ENCODE measurements around the gene REG1A.

Gene REG1A, protein sequence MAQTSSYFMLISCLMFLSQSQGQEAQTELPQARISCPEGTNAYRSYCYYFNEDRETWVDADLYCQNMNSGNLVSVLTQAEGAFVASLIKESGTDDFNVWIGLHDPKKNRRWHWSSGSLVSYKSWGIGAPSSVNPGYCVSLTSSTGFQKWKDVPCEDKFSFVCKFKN

DNA sequence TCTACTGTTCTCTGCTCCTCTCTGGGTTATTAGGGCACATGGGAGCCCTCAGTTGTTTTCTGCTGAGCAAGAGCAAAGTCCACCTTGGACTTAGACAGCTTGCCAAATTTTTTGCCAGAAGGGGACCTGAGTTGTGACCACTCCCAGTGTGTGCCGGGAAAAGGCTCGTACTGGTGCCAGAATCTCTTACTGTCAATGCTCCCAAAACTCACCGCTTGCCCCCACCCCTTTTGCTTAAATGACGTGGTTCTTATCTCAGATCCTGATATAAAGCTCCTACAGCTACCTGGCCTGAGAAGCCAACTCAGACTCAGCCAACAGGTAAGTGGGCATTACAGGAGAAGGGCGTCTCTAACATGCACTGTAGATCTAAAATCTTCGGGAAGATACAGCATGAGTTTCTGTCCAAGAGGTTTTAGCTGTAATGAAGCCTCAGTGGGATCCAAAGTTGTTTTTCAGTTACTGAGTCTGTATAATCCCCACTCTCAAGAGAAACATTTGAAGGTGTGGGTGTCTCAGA, at the start of gene REG1A:
TSS of gene REG1A (plus strand) at position 295 of the 520 bp plus-strand sequence. CDS start 374 bp downstream, outside the sequence.
- FAIRE-seq = no peak

DNA sequence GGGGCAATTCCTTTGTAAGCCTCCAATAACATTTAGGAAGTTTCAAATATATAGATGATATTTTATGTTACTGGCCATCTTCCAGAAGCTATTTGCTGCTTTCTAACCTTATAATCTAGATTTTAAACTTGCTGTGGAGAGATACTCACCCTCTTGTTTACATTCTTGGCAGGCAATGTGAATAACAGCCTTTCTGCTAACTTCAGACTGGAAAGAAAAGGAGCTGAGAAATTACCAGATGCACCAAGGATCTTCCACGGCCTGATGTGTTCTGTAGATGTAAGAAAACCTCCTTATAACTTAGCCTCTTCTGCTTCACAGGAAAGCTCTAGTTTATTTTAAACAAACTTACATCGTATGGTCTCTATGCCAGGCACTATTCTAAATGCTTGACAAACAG, 49.2 kb upstream of the REG1A start:
- no peak for FAIRE-seq

DNA sequence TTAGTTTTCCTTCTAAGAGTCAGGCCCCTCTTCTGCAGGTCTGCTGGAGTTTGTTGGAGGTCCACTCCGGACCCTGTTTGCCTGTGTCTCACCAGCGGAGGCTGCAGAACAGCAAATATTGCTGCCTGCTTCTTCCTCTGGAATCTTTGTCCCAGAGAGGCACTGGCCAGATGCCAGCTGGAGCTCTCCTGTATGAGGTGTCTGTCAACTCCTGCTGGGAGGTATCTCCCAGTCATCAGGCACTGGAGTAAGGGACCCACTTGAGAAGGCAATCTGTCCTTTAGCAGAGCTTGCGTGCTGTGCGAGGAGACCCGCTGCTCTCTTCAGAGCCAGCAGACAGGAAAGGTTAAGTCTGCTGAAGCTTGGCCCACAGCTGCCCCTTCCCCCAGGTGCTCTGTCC, 37.3 kb upstream of the REG1A start:
- no peak for FAIRE-seq

DNA sequence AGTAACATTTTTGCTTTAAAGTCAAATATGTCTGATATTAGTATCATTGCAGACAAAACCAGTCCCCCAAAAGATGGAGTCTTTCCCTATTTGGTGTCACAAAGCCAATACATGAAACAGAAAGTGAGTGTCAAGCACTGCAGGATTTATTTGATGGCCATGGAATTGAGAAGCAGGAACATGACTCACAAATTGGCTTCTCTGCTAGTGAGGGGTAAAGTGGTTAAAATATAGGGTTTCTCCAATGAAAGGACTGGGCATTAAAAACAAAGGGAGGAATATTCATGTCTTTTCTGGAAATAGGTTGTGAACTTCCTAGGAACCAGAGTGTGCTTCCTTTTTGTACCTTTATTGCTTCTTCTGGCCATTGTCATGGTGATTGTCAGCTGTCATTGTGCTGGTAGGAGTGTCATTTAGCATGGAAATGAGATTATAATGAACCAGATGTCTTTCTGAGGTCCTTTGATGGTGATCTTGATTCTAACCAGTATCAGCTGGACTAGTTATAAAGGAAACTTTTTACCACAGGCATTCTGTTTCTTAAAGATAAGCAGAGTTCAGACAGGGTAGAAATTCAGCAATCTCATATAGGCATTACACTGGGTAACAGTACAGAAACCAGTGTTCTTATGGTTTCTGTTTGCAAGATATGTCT, 36.6 kb upstream of the REG1A start:
- no peak for FAIRE-seq

DNA sequence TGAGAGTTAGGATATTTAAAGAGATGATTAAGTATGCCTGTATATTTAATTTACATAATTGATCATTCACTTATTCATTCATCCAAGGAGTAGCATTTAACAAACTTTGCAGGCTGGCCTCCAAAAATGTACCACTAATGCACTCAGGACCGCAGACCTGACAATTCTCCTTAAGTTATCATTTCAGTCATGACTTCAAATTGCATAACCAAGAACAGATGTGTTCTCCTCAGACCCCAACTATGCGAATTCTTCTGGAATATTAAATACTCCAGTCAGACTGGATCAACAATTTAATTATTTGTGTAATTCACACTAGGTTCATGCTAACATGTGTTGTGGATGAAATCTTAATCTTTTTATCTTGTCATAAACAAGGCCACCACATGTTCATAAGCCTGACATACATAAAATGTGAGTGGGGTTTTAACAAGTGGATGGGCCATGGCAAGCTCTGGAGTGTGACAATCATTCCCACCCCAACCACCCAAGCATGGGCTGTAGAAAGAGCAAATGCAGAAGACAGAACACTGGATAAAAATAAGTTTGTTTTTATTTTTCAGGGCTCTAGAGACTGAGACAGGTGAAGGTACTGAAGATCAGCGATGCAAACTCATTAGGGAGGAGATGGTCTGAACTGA, 35.7 kb upstream of the REG1A start:
- no peak for FAIRE-seq

DNA sequence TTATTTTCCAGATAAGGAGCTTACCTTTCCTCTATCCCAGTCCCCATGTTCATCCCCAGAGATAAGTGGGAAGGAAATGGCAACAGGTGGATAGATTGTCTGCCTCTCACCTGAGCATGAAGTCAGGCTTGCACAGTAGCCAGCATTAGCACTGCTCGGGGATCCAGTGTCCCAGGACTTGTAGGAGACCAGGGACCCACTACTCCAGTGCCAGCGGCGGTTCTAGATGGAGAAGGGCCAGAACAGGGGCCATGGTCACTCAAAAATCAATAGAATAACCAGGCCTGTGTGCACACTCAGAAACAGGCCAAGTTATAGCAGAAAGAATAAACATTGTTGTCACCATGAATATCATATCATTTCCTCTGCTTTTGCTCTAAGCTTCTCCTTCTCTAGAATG, 34.9 kb upstream of the REG1A start:
- FAIRE-seq = no peak

DNA sequence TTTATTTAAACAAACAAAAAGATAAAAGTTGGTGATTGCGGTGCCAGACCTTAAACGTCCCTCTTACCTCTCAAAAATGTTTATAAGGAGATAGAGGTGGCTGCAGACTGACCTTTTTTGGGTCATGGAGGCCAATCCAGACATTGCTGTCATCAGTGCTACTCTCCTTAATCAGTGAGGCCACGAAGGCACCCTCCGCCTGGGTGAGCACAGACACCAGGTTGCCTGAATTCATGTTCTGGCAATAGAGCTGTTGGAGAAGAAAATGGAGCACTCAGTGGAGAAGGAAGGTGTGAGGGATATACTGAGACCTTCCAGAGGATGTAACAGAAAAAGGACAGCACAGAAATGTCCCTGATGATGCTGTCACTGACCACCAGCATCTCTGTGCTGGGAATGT, 34.0 kb upstream of the REG1A start:
- FAIRE-seq = no peak

DNA sequence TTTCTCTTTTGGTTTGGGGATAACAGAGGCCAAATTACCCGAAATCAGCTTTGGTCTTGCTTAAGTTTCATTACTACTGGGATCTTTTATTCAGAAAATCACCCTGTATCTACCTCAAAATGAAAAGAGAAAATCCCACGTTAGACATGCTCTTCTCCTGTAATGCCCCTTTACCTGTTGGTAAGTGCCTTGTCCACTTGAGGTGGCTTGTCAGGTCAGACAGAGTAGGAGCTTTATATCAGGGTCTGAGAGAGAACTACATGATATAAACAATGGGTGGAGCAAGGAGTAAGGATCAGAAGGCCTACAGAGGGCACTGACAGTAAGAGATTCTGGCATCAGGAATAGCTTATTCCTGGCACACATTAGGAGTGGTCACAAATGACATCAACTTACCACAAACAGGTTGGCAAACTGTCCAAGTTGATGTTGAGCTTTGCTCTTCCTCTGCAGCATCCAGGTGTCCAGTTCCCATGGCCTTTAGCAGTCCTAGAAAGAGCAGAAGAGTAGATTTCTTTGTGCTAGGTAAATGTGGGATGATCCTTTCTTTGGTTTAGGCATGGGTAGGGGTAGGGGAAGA, 32.4 kb upstream of the REG1A start, which contains the start of gene REG1B:
TSS of gene REG1B (minus strand) at position 209 of the 580 bp plus-strand sequence. CDS start 381 bp downstream, outside the sequence.
- FAIRE-seq = no peak

DNA sequence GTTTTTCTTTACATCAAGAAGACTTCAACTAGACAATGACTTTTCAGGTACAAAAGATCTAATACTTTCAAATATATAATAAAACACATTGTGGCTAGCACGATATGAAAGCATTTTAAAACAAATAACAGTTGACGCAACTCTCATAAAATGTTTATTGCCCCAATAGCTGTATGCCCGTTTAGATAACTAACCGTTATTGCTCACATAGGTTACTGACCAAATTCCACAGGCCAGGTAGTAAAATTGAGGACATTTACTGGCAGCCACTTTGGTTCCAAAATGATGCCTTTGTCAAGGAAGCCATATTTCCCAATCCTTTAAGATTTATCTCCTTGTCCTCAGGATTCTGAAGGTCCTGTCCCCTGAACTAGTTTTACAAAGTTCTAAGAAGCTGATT, 29.6 kb upstream of the REG1A start:
- FAIRE-seq = no peak

DNA sequence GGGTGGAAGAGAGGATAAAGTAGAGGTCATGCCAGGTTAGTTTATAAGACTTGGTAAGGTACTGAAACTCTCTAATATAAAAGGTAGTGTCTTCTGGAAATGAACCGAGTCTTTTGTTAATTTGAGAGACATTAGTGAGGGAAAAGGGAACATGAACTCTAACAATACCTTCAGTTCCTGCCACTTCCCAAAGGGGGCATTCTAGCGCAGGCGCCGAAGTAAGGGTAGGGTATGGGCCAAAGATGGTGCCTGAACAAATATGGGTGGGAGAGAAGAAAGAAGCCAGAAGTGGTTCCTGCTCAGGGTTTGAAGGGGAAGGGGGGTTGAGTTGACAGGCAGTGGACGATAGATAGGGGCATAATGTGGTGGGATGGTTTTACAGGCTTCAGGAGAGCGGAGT, 22.4 kb upstream of the REG1A start:
- no peak for FAIRE-seq

DNA sequence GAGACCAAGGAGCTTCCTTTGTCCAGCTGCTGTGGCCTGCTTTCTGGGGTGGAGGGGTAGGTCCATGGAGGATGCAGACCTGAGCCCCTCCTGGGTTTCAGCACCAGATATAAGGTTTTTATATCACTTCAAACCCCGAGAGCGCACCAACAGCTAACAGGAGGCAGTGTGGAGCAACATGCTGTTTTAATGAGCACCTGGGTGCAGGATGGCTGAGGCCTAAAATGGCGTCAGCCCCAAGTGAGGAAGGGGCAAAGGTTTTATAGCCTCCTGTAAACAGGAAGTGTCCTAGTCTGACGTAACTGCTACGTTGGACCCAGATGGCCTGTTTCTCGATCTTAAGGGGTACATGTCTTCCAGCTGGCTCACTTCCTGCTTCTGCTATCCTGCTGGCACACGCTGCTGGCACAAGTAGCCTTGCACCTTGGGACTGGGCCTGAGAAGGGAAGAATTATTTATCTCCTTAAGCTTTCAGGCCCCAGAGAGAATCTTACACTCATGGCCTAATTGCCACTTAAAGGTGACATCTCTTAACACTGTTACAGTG, 21.1 kb upstream of the REG1A start:
- FAIRE-seq = no peak

DNA sequence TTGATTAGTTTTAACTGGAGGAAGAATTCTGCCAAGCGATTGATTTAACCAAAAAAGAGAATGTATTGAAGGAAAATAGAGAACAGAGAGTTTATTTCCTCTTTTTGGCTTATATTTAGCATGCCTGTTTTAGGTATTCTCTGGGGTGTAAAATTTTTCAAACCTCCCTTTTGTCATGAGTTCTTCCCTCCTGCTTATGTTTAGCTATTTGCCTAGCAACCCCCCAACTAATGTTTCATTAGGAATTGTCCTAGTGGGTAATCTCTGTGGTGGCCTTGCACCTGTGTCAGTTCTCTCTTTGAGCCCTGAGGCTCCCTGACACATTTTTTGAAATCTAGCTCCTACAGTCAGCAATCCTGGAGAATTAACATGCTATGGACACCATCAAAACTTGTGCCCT, 20.0 kb upstream of the REG1A start:
- FAIRE-seq = no peak

DNA sequence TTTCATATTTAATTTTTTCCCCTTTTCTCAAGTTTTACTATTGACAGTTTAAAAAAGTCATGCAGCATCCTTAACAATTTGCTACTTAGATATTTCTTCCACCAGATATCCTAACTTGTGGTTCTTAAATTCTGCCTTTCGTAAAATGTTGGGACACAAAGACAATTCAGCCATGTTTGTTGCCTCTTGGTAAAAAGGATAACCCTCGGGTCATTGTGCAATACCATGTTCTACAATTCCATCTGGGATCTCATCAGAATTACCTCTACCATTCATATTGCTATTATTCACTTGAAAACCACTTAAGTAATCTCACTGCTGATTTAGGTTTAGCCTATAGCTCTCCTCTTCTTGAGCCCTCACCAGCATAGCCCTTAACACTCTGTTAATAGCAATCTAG, 19.3 kb upstream of the REG1A start:
- FAIRE-seq = no peak

DNA sequence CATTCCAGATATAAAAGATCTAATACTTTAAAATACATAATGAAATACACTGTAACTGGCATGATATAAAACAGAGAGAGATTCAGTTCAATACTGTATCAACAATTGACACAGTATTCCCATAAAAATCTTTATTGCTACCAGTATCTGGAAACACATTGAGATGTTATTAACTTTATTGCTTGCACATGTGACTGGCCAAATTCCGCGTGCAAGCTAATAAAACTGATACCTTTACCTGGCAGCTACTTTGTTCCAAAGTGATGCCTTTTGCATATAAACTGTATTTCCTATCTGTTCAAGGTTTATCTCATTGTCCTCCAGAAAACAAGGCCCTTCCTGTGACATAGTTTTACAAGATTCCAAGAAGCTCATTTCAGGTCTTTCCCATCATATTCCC, 17.1 kb upstream of the REG1A start:
- FAIRE-seq = no peak

DNA sequence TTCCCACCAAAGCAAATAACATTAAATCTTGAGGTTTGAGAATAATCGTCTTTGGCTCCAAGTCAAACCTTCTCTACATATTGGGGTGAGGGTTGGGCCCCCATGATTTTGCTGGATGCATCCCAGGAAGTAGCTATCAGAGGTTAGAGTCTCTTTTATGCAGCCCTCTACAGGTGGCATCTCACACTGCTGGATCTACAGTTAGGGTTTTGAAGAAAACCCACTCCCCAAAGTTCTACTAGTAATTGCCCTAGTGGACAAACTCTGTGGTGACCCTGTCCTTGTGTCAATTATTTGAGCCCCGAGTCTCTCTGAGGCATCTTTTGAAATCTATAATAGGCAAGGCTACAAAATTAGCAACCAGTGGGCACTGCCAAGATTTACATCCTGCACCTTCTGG, 15.0 kb upstream of the REG1A start:
- no peak for FAIRE-seq

DNA sequence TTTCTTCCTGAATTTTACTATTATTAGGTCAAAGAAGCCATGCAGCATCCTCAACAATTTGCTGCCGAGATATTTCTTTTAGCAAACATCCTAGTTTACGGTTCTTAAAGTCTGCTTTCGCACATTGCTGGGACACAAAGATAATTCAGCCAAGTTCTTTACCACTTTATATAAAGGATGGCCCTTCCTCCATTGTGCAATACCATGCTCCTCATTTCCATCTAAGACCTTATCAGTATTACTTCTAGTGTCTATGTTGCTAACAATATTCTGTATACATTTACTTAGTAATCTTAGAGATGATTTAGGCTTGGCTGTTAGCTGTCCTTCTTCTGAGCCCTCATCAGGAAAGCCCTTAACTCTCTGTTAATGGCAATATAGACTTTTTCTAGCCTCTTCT, 8.0 kb upstream of the REG1A start:
- FAIRE-seq = no peak

DNA sequence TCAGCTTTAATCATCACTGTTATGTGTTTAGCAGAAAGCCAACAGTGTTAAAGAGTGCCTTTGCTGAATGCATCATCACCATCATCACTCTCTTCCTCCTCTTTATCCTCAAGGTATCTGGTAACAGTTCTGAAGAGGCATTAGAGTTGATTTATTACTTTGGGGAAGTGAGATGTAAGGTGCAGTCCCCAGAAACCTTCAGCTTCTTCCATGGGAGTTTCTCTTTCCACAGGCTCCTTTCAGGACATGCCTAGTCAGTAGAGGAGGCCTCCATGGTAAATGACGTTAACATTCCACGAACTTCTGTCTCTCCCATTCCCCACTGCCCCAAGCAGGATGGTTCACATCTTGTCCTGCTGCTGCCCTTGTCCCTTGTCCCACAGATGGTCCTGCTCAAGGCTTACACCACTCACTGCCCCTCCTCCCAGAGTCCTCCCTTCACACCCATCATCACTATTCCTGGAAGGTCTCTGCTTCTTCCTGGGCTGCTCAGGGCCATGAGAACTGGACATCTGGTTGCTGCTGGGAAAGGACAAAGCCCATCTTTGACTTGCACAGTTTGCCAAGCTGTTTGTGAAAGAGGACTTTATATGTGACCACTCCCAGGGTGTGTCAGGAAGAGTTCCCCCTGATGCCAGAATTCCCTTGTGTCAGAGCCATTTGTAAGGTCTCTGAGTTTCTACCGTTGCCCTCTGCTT, 5.3 kb upstream of the REG1A start:
- FAIRE-seq = no peak

DNA sequence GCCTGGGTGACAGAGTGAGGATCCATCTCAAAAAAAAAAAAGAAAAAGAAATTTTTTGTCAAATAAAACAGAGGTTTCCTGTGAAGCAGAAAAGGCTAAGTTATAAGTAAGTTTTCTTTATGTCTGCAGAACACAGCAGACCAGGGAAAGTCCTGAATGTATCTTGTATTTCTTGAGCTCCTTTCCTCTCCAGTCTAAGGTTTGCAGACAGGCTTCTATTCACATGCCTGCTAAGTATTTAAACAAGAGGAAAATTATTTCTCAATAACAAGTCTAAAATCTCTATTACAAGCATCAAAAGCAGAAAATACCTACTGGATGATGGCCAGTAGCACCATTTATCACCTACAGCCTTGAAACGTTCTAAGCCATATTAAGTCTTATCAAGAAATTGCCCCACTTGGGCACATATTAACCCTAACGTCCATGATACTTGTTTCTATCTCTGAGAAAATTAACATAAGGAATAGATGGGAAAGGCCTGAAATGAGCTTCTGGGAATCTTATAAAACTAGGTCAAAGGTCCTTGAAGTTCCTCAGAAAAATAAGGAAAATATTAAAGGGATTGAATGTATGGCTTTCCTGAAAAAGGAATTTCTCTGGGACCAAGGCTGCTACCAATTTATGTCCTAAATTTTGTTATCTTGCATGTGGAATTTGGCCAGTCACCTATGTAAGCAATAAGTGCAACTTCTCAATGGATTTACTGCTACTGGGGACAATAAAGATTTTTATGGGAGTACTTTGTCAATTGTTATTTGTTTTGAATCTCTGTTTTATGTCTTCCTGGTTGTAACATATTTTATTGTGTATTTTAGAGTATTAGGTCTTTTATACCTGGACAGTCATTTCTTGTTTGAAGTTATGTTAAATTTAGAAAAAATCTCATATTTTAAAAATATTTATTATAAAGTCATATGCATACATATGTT, 3.0 kb upstream of the REG1A start:
- FAIRE-seq = no peak

DNA sequence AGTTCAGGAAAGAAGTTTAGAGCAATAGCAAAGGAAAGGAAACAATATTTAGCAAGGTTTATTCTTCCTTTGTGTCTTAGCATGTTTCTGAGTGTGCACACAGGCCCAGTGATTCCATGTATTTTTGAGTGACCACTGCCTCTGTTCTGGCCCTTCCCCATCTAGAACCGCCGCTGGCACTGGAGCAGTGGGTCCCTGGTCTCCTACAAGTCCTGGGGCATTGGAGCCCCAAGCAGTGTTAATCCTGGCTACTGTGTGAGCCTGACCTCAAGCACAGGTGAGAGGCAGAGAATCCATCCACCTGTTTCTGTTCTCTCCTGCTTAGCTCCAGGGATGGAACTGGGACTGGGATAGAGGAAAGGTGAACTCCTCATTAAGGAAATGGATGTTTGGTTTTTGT, 2.4 kb downstream of the REG1A start:
- no peak for FAIRE-seq

DNA sequence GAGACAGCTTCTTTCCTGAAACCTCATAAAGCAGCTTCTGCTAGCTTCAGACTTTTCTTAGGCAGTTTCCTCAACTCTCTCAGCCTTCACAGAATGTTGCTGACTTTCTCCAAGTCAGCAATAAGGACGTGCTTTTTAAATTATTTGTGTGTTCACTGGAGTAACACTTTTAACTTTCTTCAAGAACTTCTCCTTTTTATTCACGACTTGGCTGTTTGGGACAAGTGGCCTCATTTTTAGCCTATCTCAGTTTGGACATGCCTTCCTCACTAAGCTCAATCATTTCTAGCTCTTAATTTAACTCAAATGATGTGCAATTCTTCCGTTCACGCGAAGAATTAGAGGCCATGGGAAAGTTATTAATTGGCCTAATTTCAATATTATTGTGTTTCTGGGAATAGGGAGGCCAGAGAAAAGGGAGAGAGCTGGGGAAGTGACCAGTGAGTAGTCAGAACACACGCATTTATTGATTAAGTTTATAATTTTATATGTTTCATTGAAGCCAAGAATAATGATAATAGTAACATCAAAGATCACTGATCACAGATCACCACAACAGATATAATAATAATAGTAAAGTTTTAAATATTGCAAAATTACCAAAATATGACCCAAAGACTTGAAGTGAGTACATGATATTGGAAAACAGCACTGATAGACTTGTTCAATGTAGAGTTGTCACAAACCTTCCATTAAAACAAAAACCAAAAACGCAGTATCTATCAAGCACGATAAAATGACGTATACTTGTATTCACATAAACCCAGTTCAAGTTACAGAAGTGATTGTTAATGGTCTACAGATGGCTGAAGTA, 4.8 kb downstream of the REG1A start:
- no peak for FAIRE-seq

DNA sequence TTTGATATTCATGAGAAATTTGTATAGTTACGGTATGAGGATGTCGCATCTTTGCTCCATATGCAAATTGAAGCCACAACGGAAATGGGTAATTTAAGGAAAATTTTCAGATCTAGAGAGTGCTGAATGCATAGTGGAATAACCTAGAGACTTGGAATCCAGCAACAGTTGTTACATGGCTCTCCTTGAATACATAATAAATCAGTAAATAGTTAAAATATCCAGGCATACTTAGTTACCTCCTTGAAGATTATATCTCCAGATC, 5.4 kb downstream of the REG1A start:
- FAIRE-seq = no peak
